NT2/D1 (cell line): Measurements from ENCODE around the gene CD84.

Source experiments
- SUZ12 ChIP-seq: IDR thresholded peaks from 2 replicates; pipeline ENCODE4 v1.6.1; 2011; ENCODE audit not compliant: insufficient read length, insufficient read depth; ENCODE audit errors: extremely low read depth
- YY1 ChIP-seq: IDR thresholded peaks from 2 replicates; pipeline ENCODE4 v1.6.1; 2011; ENCODE audit not compliant: insufficient read length, insufficient read depth
- ZNF274 ChIP-seq: IDR thresholded peaks from 2 replicates; pipeline ENCODE4 v1.6.1; 2011; ENCODE audit warnings: mild to moderate bottlenecking, low read depth, low read length

DNA sequence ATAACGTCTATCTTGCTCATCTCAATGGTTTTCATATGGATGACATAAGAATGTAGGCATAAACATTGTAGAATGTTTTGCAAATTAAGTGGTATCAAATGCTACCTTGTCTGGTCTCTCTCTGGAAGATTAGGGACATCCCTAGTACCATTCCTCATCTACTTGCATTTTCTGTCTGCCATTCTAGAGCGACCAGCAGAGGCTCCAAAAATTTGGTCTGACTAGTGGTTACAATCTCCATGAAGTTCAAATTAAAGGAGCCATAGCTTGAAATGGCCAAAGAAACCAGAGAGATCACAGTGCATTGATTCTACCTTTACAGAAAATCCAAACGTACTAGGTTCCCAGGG, 1.1 kb downstream of the CD84 start:
- TF ChIP-seq YY1 (no peak), ZNF274 (no peak), SUZ12 (no peak)
